ENCODE measurements around the gene NT5M.
A peak's percentile ranks its signal among the peaks of the same experiment; 100 is the strongest.

Gene NT5M

GRCh38 chr17:17385491-17385890, 82.3 kb downstream of the NT5M start:
- 77% methylated on average over 11 of the region's 11 CpGs for WGBS
- no peak overlapping the region for H3K4me2 ChIP-seq (ENCODE audit: low read length, poor library complexity, severe bottlenecking)
- no peak overlapping the region for H3K18ac ChIP-seq (ENCODE audit: low read depth in 1 of 2, low read length in 2 of 2)
- no peaks in the 10 kb centered on the region for H3K9me3 ChIP-seq (ENCODE audit: control insufficient read depth, low read length)
- DNase-seq = no peak
- no peak overlapping the region for H2BK12ac ChIP-seq (ENCODE audit: low read length in 2 of 2)
- H2BK5ac ChIP-seq (ENCODE audit: low read depth, low read length, poor library complexity, severe bottlenecking) = no peak overlapping the region
- no peak overlapping the region for H3K4me3 ChIP-seq (ENCODE audit: insufficient read depth in 1 of 2, low read depth in 1 of 2, low read length in 2 of 2)
- no peak overlapping the region for H3K23ac ChIP-seq (ENCODE audit: low read length in 2 of 2)
- no peak overlapping the region for H4K91ac ChIP-seq (ENCODE audit: low read length)
- H3K79me1 ChIP-seq (replicated peaks; ENCODE audit: low read length, poor library complexity, severe bottlenecking) = no peaks in the 10 kb centered on the region
- H2BK15ac ChIP-seq (ENCODE audit: low read depth, poor library complexity, severe bottlenecking) = no peak overlapping the region
- no peak overlapping the region for H3K9ac ChIP-seq (ENCODE audit: low read length)
- no peak overlapping the region for H3K4ac ChIP-seq (ENCODE audit: low read depth in 1 of 2, low read length in 2 of 2)
- no peak overlapping the region for H4K8ac ChIP-seq (ENCODE audit: low read length)
- H3K27ac ChIP-seq (ENCODE audit: low read length, poor library complexity, severe bottlenecking) = no peak overlapping the region
- H3K4me1 ChIP-seq (ENCODE audit: control insufficient read depth, insufficient read depth, low read depth, low read length) = no peaks in the 10 kb centered on the region
- H3K27me3 ChIP-seq (ENCODE audit: control insufficient read depth in 1 of 2, insufficient read depth in 1 of 2, low read length in 2 of 2) = peaks cover 23 to 45% of the 10 kb centered on the region in 2 experiments
- H2BK120ac ChIP-seq (ENCODE audit: low read depth, low read length) = no peak overlapping the region
- H3K36me3 ChIP-seq (ENCODE audit: control insufficient read depth in 1 of 2, insufficient read depth in 2 of 2, low read depth in 1 of 2, low read length in 2 of 2) = no peaks in the 10 kb centered on the region
- no peak overlapping the region for H2AK5ac ChIP-seq (ENCODE audit: low read length, severe bottlenecking)
- H2AFZ ChIP-seq (ENCODE audit: low read depth, low read length) = no peak overlapping the region
- H3K14ac ChIP-seq (ENCODE audit: low read length in 2 of 2) = no peak overlapping the region

GRCh38 chr17:17386094-17386800, 83.1 kb downstream of the NT5M start:
- Histone ChIP-seq H3K18ac (ENCODE audit: low read depth in 1 of 2, low read length in 2 of 2) (no peak overlapping the region), H4K8ac (ENCODE audit: low read length) (no peak overlapping the region), H2BK120ac (ENCODE audit: low read depth, low read length) (no peak overlapping the region), H2AFZ (ENCODE audit: low read depth, low read length) (no peak overlapping the region), H3K4me1 (ENCODE audit: control insufficient read depth, insufficient read depth, low read depth, low read length) (no peaks in the 10 kb centered on the region), H4K91ac (ENCODE audit: low read length) (no peak overlapping the region), H3K14ac (ENCODE audit: low read length in 2 of 2) (no peak overlapping the region), H2BK15ac (ENCODE audit: low read depth, poor library complexity, severe bottlenecking) (no peak overlapping the region), H3K4ac (ENCODE audit: low read depth in 1 of 2, low read length in 2 of 2) (no peak overlapping the region), H3K9me3 (ENCODE audit: control insufficient read depth, low read length) (no peaks in the 10 kb centered on the region), H3K27me3 (ENCODE audit: control insufficient read depth in 1 of 2, insufficient read depth in 1 of 2, low read length in 2 of 2) (peaks cover 16 to 37% of the 10 kb centered on the region in 2 experiments), H3K23ac (ENCODE audit: low read length in 2 of 2) (no peak overlapping the region), H3K79me1 (replicated peaks; ENCODE audit: low read length, poor library complexity, severe bottlenecking) (no peaks in the 10 kb centered on the region), H3K4me3 (ENCODE audit: insufficient read depth in 1 of 2, low read depth in 1 of 2, low read length in 2 of 2) (no peak overlapping the region), H2AK5ac (ENCODE audit: low read length, severe bottlenecking) (no peak overlapping the region), H2BK5ac (ENCODE audit: low read depth, low read length, poor library complexity, severe bottlenecking) (no peak overlapping the region), H3K36me3 (ENCODE audit: control insufficient read depth in 1 of 2, insufficient read depth in 2 of 2, low read depth in 1 of 2, low read length in 2 of 2) (no peaks in the 10 kb centered on the region), H2BK12ac (ENCODE audit: low read length in 2 of 2) (no peak overlapping the region), H3K9ac (ENCODE audit: low read length) (no peak overlapping the region), H3K4me2 (ENCODE audit: low read length, poor library complexity, severe bottlenecking) (no peak overlapping the region), H3K27ac (ENCODE audit: low read length, poor library complexity, severe bottlenecking) (no peak overlapping the region)
- 86% methylated on average over 15 of the region's 15 CpGs for WGBS
- no peak for DNase-seq

DNA sequence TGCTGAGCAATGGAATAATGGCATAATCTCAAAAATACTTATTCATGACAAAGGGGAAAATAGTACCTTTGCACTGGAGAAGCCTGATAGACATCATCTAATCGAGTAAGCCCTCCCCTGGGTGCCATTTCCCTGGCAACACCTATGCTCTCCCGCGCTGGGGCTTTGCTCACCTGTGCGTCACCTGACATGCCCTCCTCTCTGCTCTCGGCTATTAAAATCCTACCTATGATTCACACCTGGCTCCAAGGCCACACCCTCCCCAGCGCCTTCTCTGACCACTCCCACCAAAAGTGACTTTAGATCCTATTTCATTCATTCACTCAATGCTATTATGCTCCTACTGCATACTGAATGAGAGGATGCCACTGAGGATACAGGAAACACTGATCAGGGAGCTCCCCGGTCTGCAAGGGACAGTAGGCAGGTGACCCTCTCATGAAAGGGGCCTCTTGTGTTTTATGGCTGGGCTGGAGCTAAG, 83.9 kb downstream of the NT5M start:
- H4K8ac ChIP-seq (ENCODE audit: low read length) = no peak overlapping the region
- H3K14ac ChIP-seq (ENCODE audit: low read length in 2 of 2) = no peak overlapping the region
- no peak overlapping the region for H3K23ac ChIP-seq (ENCODE audit: low read length in 2 of 2)
- H3K27ac ChIP-seq (ENCODE audit: low read length, poor library complexity, severe bottlenecking) = no peak overlapping the region
- no peaks in the 10 kb centered on the region for H3K9me3 ChIP-seq (ENCODE audit: control insufficient read depth, low read length)
- H3K27me3 ChIP-seq (ENCODE audit: control insufficient read depth in 1 of 2, insufficient read depth in 1 of 2, low read length in 2 of 2) = peaks cover 9 to 29% of the 10 kb centered on the region in 2 experiments
- H3K9ac ChIP-seq (ENCODE audit: low read length) = no peak overlapping the region
- H2AK5ac ChIP-seq (ENCODE audit: low read length, severe bottlenecking) = no peak overlapping the region
- WGBS = 86% methylated on average over 7 of the region's 7 CpGs
- no peaks in the 10 kb centered on the region for H3K36me3 ChIP-seq (ENCODE audit: control insufficient read depth in 1 of 2, insufficient read depth in 2 of 2, low read depth in 1 of 2, low read length in 2 of 2)
- H3K18ac ChIP-seq (ENCODE audit: low read depth in 1 of 2, low read length in 2 of 2) = no peak overlapping the region
- no peak overlapping the region for H2BK5ac ChIP-seq (ENCODE audit: low read depth, low read length, poor library complexity, severe bottlenecking)
- H2BK120ac ChIP-seq (ENCODE audit: low read depth, low read length) = no peak overlapping the region
- no peaks in the 10 kb centered on the region for H3K79me1 ChIP-seq (replicated peaks; ENCODE audit: low read length, poor library complexity, severe bottlenecking)
- H2AFZ ChIP-seq (ENCODE audit: low read depth, low read length) = no peak overlapping the region
- no peak overlapping the region for H3K4me2 ChIP-seq (ENCODE audit: low read length, poor library complexity, severe bottlenecking)
- H2BK15ac ChIP-seq (ENCODE audit: low read depth, poor library complexity, severe bottlenecking) = no peak overlapping the region
- no peak overlapping the region for H3K4ac ChIP-seq (ENCODE audit: low read depth in 1 of 2, low read length in 2 of 2)
- no peaks in the 10 kb centered on the region for H3K4me1 ChIP-seq (ENCODE audit: control insufficient read depth, insufficient read depth, low read depth, low read length)
- no peak for DNase-seq
- H2BK12ac ChIP-seq (ENCODE audit: low read length in 2 of 2) = no peak overlapping the region
- H3K4me3 ChIP-seq (ENCODE audit: insufficient read depth in 1 of 2, low read depth in 1 of 2, low read length in 2 of 2) = no peak overlapping the region
- H4K91ac ChIP-seq (ENCODE audit: low read length) = no peak overlapping the region

DNA sequence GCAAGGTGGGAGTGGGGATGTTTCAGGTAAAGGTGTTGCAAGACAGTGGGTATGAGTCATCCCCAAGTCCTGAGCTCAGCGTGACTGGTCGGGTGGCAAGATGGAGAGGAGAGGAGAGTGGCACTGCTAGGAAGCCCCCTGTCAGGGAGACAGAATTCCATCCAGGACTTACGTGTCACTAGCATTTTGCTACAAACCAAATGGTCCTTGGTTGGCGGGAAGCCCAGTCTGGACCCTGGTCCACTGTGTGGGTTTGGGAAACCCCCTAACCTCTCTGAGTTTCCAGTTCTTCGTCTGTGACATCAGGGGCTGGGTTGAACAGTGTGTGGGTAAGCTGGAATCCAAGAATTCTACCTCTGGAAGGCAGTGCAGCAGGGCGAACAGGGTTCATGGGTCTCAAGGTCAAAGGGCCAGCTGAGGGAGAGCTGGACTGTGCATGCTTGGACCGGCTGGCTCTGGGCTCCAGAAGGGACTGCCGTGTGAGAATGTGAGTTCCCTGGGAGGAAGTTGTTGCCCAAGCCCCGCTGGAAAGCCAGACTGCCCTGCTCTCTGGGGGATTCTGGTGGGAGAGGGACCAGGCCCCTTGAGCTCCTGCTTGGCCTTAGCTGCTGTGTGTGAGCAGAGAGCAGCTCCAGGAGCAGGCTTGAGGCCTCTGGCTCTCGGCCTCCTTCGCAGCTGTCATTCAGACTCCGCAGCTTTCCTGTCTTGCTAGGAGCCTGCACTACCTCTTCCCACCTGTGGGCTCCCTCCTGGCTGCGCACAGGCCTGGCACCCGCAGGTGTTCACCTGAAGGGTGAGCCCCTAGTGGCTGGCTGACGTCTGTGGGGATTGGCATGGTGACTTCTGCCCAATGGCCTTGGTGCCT, 84.6 kb downstream of the NT5M start:
- no peak overlapping the region for H3K18ac ChIP-seq (ENCODE audit: low read depth in 1 of 2, low read length in 2 of 2)
- H2BK5ac ChIP-seq (ENCODE audit: low read depth, low read length, poor library complexity, severe bottlenecking) = no peak overlapping the region
- H3K27ac ChIP-seq (ENCODE audit: low read length, poor library complexity, severe bottlenecking) = no peak overlapping the region
- H2AK5ac ChIP-seq (ENCODE audit: low read length, severe bottlenecking) = no peak overlapping the region
- no peak overlapping the region for H3K23ac ChIP-seq (ENCODE audit: low read length in 2 of 2)
- no peaks in the 10 kb centered on the region for H3K9me3 ChIP-seq (ENCODE audit: control insufficient read depth, low read length)
- DNase-seq = peak; percentile 22
- no peak overlapping the region for H2BK120ac ChIP-seq (ENCODE audit: low read depth, low read length)
- H2AFZ ChIP-seq (ENCODE audit: low read depth, low read length) = no peak overlapping the region
- 58% methylated on average over 15 of the region's 15 CpGs for WGBS
- no peak overlapping the region for H2BK15ac ChIP-seq (ENCODE audit: low read depth, poor library complexity, severe bottlenecking)
- no peak overlapping the region for H3K9ac ChIP-seq (ENCODE audit: low read length)
- H3K36me3 ChIP-seq (ENCODE audit: control insufficient read depth in 1 of 2, insufficient read depth in 2 of 2, low read depth in 1 of 2, low read length in 2 of 2) = no peaks in the 10 kb centered on the region
- H3K27me3 ChIP-seq (ENCODE audit: control insufficient read depth in 1 of 2, insufficient read depth in 1 of 2, low read length in 2 of 2) = peaks cover 9 to 23% of the 10 kb centered on the region in 2 experiments
- H3K4me2 ChIP-seq (ENCODE audit: low read length, poor library complexity, severe bottlenecking) = no peak overlapping the region
- H4K8ac ChIP-seq (ENCODE audit: low read length) = no peak overlapping the region
- H3K4me1 ChIP-seq (ENCODE audit: control insufficient read depth, insufficient read depth, low read depth, low read length) = no peaks in the 10 kb centered on the region
- H3K4ac ChIP-seq (ENCODE audit: low read depth in 1 of 2, low read length in 2 of 2) = no peak overlapping the region
- no peak overlapping the region for H3K4me3 ChIP-seq (ENCODE audit: insufficient read depth in 1 of 2, low read depth in 1 of 2, low read length in 2 of 2)
- H4K91ac ChIP-seq (ENCODE audit: low read length) = no peak overlapping the region
- no peaks in the 10 kb centered on the region for H3K79me1 ChIP-seq (replicated peaks; ENCODE audit: low read length, poor library complexity, severe bottlenecking)
- H3K14ac ChIP-seq (ENCODE audit: low read length in 2 of 2) = no peak overlapping the region
- no peak overlapping the region for H2BK12ac ChIP-seq (ENCODE audit: low read length in 2 of 2)

Measured in mesenchymal stem cell (in vitro differentiated cells and primary cell).